Measurements from ENCODE around the gene ILF2. TPM values are rescaled to one million over a fixed set of nuclear protein-coding genes. Genes with fewer than 3 reads are reported as not detected.
A peak's percentile ranks its signal among the peaks of the same experiment; 100 is the strongest.

Gene ILF2
- total and polyA plus RNA-seq, 2 of the 13 experiments (the other 11 are each of a cell fraction or from before 2014, with no cell fraction given), result 292 to 366 TPM

DNA sequence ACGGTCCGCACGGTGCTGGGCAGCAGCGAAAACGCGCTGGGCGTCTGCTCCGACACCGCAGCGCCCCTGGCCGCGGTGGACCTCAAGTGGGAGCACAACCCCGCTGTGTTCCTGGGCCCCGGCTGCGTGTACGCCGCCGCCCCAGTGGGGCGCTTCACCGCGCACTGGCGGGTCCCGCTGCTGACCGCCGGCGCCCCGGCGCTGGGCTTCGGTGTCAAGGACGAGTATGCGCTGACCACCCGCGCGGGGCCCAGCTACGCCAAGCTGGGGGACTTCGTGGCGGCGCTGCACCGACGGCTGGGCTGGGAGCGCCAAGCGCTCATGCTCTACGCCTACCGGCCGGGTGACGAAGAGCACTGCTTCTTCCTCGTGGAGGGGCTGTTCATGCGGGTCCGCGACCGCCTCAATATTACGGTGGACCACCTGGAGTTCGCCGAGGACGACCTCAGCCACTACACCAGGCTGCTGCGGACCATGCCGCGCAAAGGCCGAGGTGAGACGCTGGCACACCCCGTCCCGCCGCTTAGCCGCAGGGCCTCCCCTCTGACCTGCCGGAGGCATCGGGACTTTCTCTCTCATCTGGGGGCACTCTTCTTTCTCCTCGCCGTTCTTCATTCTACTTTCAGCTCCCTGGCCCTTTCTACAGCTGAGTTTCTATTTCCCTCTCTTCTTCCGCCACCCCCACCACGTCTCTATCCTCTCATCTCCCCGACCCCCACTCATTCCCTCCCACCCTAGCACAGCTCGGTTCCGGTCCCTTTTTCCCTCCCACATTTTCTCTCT lies 8.7 kb upstream of the ILF2 start (continued):
- TF ChIP-seq HMGA1 (CRISPR knock-in tag; conservative IDR thresholded peaks at IDR 0.05) (no peak), ZBTB20 (CRISPR knock-in tag; IDR thresholded peaks at IDR 0.05; ENCODE audit: borderline replicate concordance, low read depth) (no peak), SMARCC2 (IDR thresholded peaks at IDR 0.05) (no peak), PCBP2 (optimal IDR thresholded peaks at IDR 0.05; ENCODE audit: low read depth, low read length, poor library complexity, severe bottlenecking) (no peak), AGO2 (optimal IDR thresholded peaks at IDR 0.05; ENCODE audit: low read depth, low read length) (no peak), ZNF556 (CRISPR knock-in tag; IDR thresholded peaks at IDR 0.05; ENCODE audit: borderline replicate concordance) (no peak), ZNF138 (CRISPR knock-in tag; IDR thresholded peaks at IDR 0.05; ENCODE audit: low read depth) (no peak), ISX (CRISPR knock-in tag; conservative IDR thresholded peaks at IDR 0.05) (no peak), ATAD3A (CRISPR knock-in tag; IDR thresholded peaks at IDR 0.05) (no peak), IRX3 (CRISPR knock-in tag; IDR thresholded peaks at IDR 0.05; ENCODE audit: borderline replicate concordance, low read depth) (no peak), ATRX (CRISPR knock-in tag; IDR thresholded peaks at IDR 0.05; ENCODE audit: borderline replicate concordance) (no peak), TEAD3 (CRISPR knock-in tag; optimal IDR thresholded peaks at IDR 0.05; ENCODE audit: borderline replicate concordance) (no peak), ZNF24 (IDR thresholded peaks at IDR 0.05) (no peak), IRF2 (CRISPR knock-in tag; IDR thresholded peaks at IDR 0.05) (no peak)
- TF ChIP-seq, protein P1, sequence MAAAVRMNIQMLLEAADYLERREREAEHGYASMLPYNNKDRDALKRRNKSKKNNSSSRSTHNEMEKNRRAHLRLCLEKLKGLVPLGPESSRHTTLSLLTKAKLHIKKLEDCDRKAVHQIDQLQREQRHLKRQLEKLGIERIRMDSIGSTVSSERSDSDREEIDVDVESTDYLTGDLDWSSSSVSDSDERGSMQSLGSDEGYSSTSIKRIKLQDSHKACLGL (CRISPR knock-in tag; IDR thresholded peaks at IDR 0.05), result no peak
- TF ChIP-seq, protein P2, sequence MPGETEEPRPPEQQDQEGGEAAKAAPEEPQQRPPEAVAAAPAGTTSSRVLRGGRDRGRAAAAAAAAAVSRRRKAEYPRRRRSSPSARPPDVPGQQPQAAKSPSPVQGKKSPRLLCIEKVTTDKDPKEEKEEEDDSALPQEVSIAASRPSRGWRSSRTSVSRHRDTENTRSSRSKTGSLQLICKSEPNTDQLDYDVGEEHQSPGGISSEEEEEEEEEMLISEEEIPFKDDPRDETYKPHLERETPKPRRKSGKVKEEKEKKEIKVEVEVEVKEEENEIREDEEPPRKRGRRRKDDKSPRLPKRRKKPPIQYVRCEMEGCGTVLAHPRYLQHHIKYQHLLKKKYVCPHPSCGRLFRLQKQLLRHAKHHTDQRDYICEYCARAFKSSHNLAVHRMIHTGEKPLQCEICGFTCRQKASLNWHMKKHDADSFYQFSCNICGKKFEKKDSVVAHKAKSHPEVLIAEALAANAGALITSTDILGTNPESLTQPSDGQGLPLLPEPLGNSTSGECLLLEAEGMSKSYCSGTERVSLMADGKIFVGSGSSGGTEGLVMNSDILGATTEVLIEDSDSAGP (CRISPR knock-in tag; IDR thresholded peaks at IDR 0.05; ENCODE audit: borderline replicate concordance), result peak; percentile 64; the same call in 1 of the 2 replicates
- TF ChIP-seq, protein P3, sequence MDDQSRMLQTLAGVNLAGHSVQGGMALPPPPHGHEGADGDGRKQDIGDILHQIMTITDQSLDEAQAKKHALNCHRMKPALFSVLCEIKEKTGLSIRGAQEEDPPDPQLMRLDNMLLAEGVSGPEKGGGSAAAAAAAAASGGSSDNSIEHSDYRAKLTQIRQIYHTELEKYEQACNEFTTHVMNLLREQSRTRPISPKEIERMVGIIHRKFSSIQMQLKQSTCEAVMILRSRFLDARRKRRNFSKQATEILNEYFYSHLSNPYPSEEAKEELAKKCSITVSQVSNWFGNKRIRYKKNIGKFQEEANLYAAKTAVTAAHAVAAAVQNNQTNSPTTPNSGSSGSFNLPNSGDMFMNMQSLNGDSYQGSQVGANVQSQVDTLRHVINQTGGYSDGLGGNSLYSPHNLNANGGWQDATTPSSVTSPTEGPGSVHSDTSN (CRISPR knock-in tag; IDR thresholded peaks at IDR 0.05; ENCODE audit: borderline replicate concordance), result no peak
- TF ChIP-seq, protein P4, sequence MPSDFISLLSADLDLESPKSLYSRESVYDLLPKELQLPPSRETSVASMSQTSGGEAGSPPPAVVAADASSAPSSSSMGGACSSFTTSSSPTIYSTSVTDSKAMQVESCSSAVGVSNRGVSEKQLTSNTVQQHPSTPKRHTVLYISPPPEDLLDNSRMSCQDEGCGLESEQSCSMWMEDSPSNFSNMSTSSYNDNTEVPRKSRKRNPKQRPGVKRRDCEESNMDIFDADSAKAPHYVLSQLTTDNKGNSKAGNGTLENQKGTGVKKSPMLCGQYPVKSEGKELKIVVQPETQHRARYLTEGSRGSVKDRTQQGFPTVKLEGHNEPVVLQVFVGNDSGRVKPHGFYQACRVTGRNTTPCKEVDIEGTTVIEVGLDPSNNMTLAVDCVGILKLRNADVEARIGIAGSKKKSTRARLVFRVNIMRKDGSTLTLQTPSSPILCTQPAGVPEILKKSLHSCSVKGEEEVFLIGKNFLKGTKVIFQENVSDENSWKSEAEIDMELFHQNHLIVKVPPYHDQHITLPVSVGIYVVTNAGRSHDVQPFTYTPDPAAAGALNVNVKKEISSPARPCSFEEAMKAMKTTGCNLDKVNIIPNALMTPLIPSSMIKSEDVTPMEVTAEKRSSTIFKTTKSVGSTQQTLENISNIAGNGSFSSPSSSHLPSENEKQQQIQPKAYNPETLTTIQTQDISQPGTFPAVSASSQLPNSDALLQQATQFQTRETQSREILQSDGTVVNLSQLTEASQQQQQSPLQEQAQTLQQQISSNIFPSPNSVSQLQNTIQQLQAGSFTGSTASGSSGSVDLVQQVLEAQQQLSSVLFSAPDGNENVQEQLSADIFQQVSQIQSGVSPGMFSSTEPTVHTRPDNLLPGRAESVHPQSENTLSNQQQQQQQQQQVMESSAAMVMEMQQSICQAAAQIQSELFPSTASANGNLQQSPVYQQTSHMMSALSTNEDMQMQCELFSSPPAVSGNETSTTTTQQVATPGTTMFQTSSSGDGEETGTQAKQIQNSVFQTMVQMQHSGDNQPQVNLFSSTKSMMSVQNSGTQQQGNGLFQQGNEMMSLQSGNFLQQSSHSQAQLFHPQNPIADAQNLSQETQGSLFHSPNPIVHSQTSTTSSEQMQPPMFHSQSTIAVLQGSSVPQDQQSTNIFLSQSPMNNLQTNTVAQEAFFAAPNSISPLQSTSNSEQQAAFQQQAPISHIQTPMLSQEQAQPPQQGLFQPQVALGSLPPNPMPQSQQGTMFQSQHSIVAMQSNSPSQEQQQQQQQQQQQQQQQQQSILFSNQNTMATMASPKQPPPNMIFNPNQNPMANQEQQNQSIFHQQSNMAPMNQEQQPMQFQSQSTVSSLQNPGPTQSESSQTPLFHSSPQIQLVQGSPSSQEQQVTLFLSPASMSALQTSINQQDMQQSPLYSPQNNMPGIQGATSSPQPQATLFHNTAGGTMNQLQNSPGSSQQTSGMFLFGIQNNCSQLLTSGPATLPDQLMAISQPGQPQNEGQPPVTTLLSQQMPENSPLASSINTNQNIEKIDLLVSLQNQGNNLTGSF (CRISPR knock-in tag; IDR thresholded peaks at IDR 0.05), result peak; percentile 45; the same call in 1 of the 2 replicates
- TF ChIP-seq, protein P5, sequence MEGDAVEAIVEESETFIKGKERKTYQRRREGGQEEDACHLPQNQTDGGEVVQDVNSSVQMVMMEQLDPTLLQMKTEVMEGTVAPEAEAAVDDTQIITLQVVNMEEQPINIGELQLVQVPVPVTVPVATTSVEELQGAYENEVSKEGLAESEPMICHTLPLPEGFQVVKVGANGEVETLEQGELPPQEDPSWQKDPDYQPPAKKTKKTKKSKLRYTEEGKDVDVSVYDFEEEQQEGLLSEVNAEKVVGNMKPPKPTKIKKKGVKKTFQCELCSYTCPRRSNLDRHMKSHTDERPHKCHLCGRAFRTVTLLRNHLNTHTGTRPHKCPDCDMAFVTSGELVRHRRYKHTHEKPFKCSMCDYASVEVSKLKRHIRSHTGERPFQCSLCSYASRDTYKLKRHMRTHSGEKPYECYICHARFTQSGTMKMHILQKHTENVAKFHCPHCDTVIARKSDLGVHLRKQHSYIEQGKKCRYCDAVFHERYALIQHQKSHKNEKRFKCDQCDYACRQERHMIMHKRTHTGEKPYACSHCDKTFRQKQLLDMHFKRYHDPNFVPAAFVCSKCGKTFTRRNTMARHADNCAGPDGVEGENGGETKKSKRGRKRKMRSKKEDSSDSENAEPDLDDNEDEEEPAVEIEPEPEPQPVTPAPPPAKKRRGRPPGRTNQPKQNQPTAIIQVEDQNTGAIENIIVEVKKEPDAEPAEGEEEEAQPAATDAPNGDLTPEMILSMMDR (CRISPR knock-in tag; IDR thresholded peaks at IDR 0.05), result peak; percentile 25; the same call in 1 of the 2 replicates
